OCI-LY3 (cell line): ENCODE data around the gene TBC1D5.

Source experiments
- CTCF ChIP-seq: fragments of 200-600, 300-600 bp; sonication (generic); IDR thresholded peaks from 2 replicates; pipeline ENCODE4 v1.5.1; 2014; ENCODE audit warnings: antibody characterized with exemption, low read length, low read depth
- EZH2phosphoT487 ChIP-seq: fragments of 200-600 bp; shearing (Covaris generic); IDR thresholded peaks from 2 replicates; pipeline ENCODE4 v1.6.1; 2018; ENCODE audit warnings: antibody characterized with exemption, mixed run types, low read depth

GRCh38 chr3:17119201-17120072 lies 623.0 kb downstream of the TBC1D5 start:
- no peak for TF ChIP-seq EZH2phosphoT487
- TF ChIP-seq CTCF: no peak
